Sigmoid colon (tissue), 3 donors: ENCODE data around the gene PDGFA.

Experiments
- CTCF ChIP-seq, 4 experiments: fragments of 450-650 bp in 3 of 4; fragments of 200-600 bp in 1 of 4; IDR thresholded peaks; one replicate each; pipeline ENCODE4 v1.5.1; 2016 to 2019; ENCODE audit warnings: antibody characterized with exemption in 4 of 4, mild to moderate bottlenecking in 3 of 4, moderate library complexity in 2 of 4
- POLR2A ChIP-seq, 2 donors: fragments of 450-650 bp; IDR thresholded peaks; one replicate each; pipeline ENCODE4 v1.6.1; 2016; ENCODE audit warnings: antibody characterized with exemption in 2 of 2, mild to moderate bottlenecking in 2 of 2, moderate library complexity in 2 of 2

- TF ChIP-seq CTCF (IDR thresholded peaks at IDR 0.05) (no peak), POLR2A (IDR thresholded peaks at IDR 0.05) (no peak)
Observed at GRCh38 chr7:516216-516605, 3.4 kb downstream of the PDGFA start.
